ENCODE data around the gene CYB5R3.
"Not testable (repeated sequence)": the region's sequence is repeated elsewhere in the genome, so short reads cannot be mapped to it uniquely, and the experiment has no call there.

Gene CYB5R3

GRCh38 chr22:42596336-42596735 lies 52.9 kb downstream of the CYB5R3 start:
- DNase-seq = no peak

GRCh38 chr22:42595434-42595833 lies 53.8 kb downstream of the CYB5R3 start:
- no peak for DNase-seq

GRCh38 chr22:42591987-42592386 lies 57.2 kb downstream of the CYB5R3 start:
- no peak for DNase-seq

- no peak for DNase-seq
Observed at GRCh38 chr22:42587588-42588175, 61.5 kb downstream of the CYB5R3 start.

- no peak for DNase-seq
Observed at GRCh38 chr22:42586381-42586780, 62.8 kb downstream of the CYB5R3 start.

- DNase-seq = no peak
Observed at GRCh38 chr22:42585096-42585495, 64.1 kb downstream of the CYB5R3 start.

GRCh38 chr22:42584364-42584940 lies 64.7 kb downstream of the CYB5R3 start:
- DNase-seq = no peak

- no peak for DNase-seq
Observed at GRCh38 chr22:42582987-42583386, 66.2 kb downstream of the CYB5R3 start.

DNA sequence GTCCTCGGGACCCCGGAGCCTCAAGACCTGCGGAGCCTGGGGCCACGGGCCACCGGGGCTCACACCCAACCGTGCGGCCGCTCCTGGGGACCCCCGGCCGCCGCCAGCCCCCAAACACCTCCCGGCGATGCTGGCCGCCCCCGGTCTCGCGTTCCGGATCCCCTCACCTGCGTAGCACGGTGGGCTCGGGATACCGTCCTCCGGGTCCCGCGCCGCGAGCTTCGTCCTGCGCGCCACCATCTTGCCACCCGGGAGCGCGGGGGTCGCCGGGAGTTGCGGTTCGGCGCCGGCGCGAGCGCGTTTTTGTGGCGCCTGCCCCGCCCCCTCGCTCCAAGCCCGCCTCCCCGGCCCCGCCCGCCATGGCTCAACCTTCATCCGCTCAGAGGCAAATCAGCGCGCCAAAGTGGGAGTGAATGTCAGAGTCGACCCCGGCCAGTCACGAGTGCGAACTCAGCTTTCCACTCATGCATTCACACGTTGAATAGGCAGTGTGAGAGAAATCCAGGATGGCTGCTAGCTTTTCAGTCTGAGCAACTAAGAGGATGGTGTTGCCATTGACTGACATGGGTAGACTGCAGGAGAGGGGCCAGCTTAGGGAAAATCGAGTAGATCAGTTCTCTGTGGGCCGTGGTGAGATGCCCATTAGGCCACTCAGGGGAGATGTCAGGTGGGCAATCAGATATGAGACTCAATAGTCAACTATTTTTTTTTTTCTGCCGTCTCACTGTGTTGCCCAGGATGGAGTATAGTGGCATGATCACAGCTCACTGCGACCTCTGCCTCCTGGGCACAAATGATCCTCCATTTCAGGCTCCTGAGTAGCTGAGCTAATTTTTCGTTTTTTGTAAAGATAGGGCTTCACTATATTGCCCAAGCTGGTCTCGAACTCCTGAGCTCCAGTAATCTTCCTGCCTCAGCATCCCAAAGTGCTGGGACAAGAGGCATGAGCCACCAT lies 67.2 kb downstream of the CYB5R3 start:
- peak; percentile 77 for DNase-seq

GRCh38 chr22:42581194-42581761 lies 67.9 kb downstream of the CYB5R3 start:
- not testable (repeated sequence) for DNase-seq

GRCh38 chr22:42580040-42580439 lies 69.2 kb downstream of the CYB5R3 start:
- DNase-seq = not testable (repeated sequence)

DNA sequence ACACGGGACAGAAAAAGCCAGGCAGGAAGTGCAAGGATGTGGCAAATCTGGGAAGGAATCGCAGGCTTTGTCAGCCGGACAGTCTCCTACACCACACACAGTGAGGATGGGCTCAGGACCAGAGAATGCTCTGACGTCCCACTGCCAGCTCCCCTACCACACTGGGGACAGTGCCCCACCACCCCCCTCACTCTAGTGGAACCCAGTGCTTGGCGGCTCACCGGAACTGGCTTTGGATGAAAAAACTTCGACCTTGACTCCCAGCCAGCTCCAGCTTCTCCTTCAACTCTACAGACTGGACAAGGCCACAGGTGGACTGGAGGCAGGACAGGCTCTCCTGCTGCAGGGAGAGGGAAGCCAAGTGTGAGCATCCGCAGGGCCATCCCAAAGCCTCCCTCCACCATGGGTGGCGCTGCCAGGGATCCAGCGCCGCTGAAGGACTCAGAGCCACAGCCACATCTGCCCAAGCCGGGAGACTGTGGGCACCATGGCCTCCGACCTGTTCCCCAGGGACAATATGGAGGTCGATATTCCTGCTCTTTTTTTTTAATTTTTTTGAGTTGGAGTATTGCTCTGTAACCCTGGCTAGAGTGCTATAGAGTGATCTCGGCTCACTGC lies 71.5 kb downstream of the CYB5R3 start:
- DNase-seq = no peak

DNA sequence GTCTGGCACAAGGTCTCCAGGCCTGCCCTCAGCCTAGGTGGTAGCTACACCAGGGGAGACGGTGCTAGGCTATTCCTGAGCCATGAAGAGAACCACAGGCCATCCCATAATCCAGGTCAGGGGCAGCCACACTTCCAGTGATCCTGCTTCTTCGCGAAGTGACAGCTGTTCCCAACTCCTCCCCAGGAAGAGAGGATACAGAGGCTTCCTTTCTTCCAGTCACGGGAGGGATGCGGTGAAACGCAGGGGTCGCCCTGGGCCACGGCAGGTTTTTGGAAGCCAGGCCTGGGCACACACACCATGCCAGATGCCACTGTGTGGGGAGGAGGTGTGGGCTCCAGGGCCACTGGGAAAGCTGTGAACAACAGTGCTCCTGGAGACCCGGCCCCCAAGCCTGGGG lies 72.1 kb downstream of the CYB5R3 start:
- not testable (repeated sequence) for DNase-seq

- DNase-seq = not testable (repeated sequence)
Observed at GRCh38 chr22:42575996-42576574, 73.1 kb downstream of the CYB5R3 start.

GRCh38 chr22:42574468-42574867 lies 74.7 kb downstream of the CYB5R3 start:
- DNase-seq = not testable (repeated sequence)

GRCh38 chr22:42574046-42574445 lies 75.1 kb downstream of the CYB5R3 start:
- DNase-seq = not testable (repeated sequence)

DNA sequence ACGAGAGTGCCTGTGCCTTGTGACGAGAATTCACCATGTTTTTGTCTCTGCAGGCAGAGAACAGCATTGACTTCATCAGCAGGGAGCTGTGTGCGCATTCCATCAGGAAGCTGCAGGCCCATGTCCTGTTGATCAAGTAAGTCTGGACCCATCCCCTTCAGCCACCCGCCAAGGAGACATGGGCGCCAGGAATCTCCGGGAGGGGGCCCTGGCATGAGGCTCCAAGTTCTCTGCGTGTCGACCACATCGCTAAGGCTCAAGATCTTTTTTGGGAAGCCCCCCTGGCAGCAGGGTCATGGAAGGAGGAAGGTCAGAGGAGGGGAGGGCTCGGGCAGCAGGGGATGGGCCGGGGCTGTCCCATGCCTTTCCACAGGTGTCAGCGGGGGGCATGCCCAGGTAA lies 78.1 kb downstream of the CYB5R3 start:
- not testable (repeated sequence) for DNase-seq

- not testable (repeated sequence) for DNase-seq
Observed at GRCh38 chr22:42570580-42570979, 78.6 kb downstream of the CYB5R3 start.

DNA sequence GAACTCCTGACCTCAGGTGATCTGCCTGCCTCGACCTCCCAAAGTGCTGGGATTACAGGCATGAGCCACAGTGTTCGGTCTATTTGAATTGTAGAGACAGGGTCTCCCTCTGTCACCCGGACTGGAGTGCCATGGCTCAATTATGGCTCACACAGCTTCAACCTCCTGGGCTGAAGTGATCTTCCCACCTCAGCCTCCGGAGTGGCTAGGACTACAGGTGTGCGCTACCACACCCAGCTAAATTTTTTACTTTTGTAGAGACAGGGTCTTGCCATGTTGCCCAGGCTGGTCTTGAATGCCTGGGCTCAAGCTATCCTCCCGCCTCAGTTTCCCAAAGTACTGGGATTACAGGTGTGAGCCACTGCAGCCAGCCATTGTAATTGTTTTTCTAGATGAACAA lies 81.2 kb downstream of the CYB5R3 start:
- DNase-seq = not testable (repeated sequence)
